A549 (cell line): ENCODE results near the gene MT1F. TPM values are rescaled to one million over a fixed set of nuclear protein-coding genes. Genes with fewer than 3 reads are reported as not detected.

Source experiments
- ATAC-seq, 2 experiments: fragments of 200-7000 bp in 1 of 2; fragments of >200 bp in 1 of 2; cut with Nextera tagmentation in 1 of 2; cut with Tn5 transposase in 1 of 2; 3 replicates each; pipeline versions ENCODE4 v1.8.0 to v1.9.1; 2018 to 2020; ENCODE audit warnings: mild to moderate bottlenecking in 1 of 2, moderate library complexity in 1 of 2
- CTCF ChIA-PET: fragments of 300-600 bp; sonication (Branson Sonifier 250); formaldehyde crosslinking; extraction: SDS; loops from one replicate; lab custom pipeline; 2021; ENCODE audit warnings: antibody characterized with exemption, inconsistent platforms; lab: Yijun Ruan, JAX
- POLR2A ChIA-PET: fragments of 350-600 bp; formaldehyde crosslinking; extraction: SDS; loops from one replicate; lab custom pipeline; 2021; ENCODE audit warnings: antibody characterized with exemption, inconsistent platforms; lab: Yijun Ruan, JAX
- DNase-seq, 2 experiments: peaks; one replicate each; pipeline versions ENCODE4 v3.0.0 to v3.0.0-alpha.2; 2011 to 2016; ENCODE audit warnings: low read depth in 1 of 2, low spot score in 1 of 2
- FAIRE-seq: peaks from 2 replicates; lab custom pipeline; 2011; peaks lifted over from hg19 to GRCh38; lab: Jason Lieb, UNC
- H3K27ac ChIP-seq, 2 experiments: fragments of >200 bp; sonication (Bioruptor Twin); formaldehyde crosslinking; 3 replicates each; pipeline ENCODE4 v1.5.1; 2016 to 2017
- H3K4me1 ChIP-seq: fragments of >200 bp; sonication (Bioruptor Twin); formaldehyde crosslinking; 3 replicates; pipeline ENCODE4 v1.6.1; 2016
- H3K4me2 ChIP-seq: fragments of >200 bp; sonication (Bioruptor Twin); formaldehyde crosslinking; 3 replicates; pipeline ENCODE4 v1.6.1; 2016
- H3K4me3 ChIP-seq: fragments of >200 bp; sonication (Bioruptor Twin); formaldehyde crosslinking; 3 replicates; pipeline ENCODE4 v1.5.1; 2016
- H3K9me3 ChIP-seq: fragments of >200 bp; sonication (Bioruptor Twin); formaldehyde crosslinking; 3 replicates; pipeline ENCODE4 v1.6.1; 2016
- ATOH8 ChIP-seq: fragments of 250-450 bp; sonication (Bioruptor Pico); IDR thresholded peaks from 2 replicates; pipeline ENCODE4 v1.5.0; 2020; ENCODE audit warnings: low read depth, mild to moderate bottlenecking, moderate library complexity
- BHLHE40 ChIP-seq: IDR thresholded peaks from 2 replicates; pipeline ENCODE4 v1.6.1; 2012; ENCODE audit warnings: low read depth, low read length, inconsistent platforms
- CBX8 ChIP-seq: fragments of 200-600 bp; sonication (generic); IDR thresholded peaks from 2 replicates; pipeline ENCODE4 v1.6.1; 2016
- CEBPB ChIP-seq, 2 experiments: fragments of >200 bp in 1 of 2; sonication (Bioruptor Twin) in 1 of 2; formaldehyde crosslinking in 1 of 2; IDR thresholded peaks; 2 replicates each; pipeline ENCODE4 v1.6.1; 2012 to 2016
- CHD2 ChIP-seq: fragments of 150-350 bp; IDR thresholded peaks from 2 replicates; pipeline ENCODE4 v1.6.1; 2014; ENCODE audit warnings: low read length; ENCODE audit not compliant: partially characterized antibody
- CTCF ChIP-seq: fragments of >200 bp; sonication (Bioruptor Twin); formaldehyde crosslinking; IDR thresholded peaks from 3 replicates; pipeline ENCODE4 v1.5.1; 2016
- E2F6 ChIP-seq: IDR thresholded peaks from 2 replicates; pipeline ENCODE4 v1.6.1; 2012; ENCODE audit warnings: low read depth, borderline replicate concordance
- EHF ChIP-seq: fragments of 250-450 bp; sonication (Bioruptor Pico); IDR thresholded peaks from 2 replicates; pipeline ENCODE4 v1.5.0; 2020; ENCODE audit warnings: mild to moderate bottlenecking
- EHMT2 ChIP-seq: fragments of 200-600 bp; sonication (generic); IDR thresholded peaks from 2 replicates; pipeline ENCODE4 v1.6.1; 2016; ENCODE audit warnings: antibody characterized with exemption, low read depth, mild to moderate bottlenecking, moderate library complexity
- FOSB ChIP-seq: fragments of 250-450 bp; sonication (Bioruptor Pico); IDR thresholded peaks from 2 replicates; pipeline ENCODE4 v1.5.0; 2020; ENCODE audit warnings: mild to moderate bottlenecking, moderate library complexity
- FOXS1 ChIP-seq: fragments of 250-450 bp; sonication (Bioruptor Pico); IDR thresholded peaks from 2 replicates; pipeline ENCODE4 v1.5.0; 2020; ENCODE audit warnings: mild to moderate bottlenecking, moderate library complexity
- GATA3 ChIP-seq: IDR thresholded peaks from 2 replicates; pipeline ENCODE4 v1.6.1; 2012; ENCODE audit warnings: borderline replicate concordance
- HDAC2 ChIP-seq: fragments of 200-600 bp; sonication (generic); IDR thresholded peaks from 2 replicates; pipeline ENCODE4 v1.6.1; 2016
- HEYL ChIP-seq: fragments of 250-450 bp; sonication (Bioruptor Pico); IDR thresholded peaks from 2 replicates; pipeline ENCODE4 v1.8.0; 2021; ENCODE audit warnings: mild to moderate bottlenecking, moderate library complexity
- HMGXB4 ChIP-seq: fragments of 250-450 bp; sonication (Bioruptor Pico); IDR thresholded peaks from 2 replicates; pipeline ENCODE4 v1.5.0; 2021; ENCODE audit warnings: mild to moderate bottlenecking, moderate library complexity, borderline replicate concordance
- HOXB13 ChIP-seq: fragments of 250-450 bp; sonication (Bioruptor Pico); IDR thresholded peaks from 2 replicates; pipeline ENCODE4 v1.5.0; 2020; ENCODE audit warnings: low read depth, mild to moderate bottlenecking, moderate library complexity
- HOXB5 ChIP-seq: fragments of 250-450 bp; sonication (Bioruptor Pico); IDR thresholded peaks from 2 replicates; pipeline ENCODE4 v1.5.0; 2020; ENCODE audit warnings: mild to moderate bottlenecking, moderate library complexity
- JUN ChIP-seq, 2 experiments: fragments of >200 bp; sonication (Bioruptor Twin); formaldehyde crosslinking; IDR thresholded peaks; 2 replicates in 1 of 2; 3 replicates in 1 of 2; pipeline ENCODE4 v1.6.1; 2016 to 2017
- JUNB ChIP-seq: fragments of >200 bp; sonication (Bioruptor Twin); formaldehyde crosslinking; IDR thresholded peaks from 2 replicates; pipeline ENCODE4 v1.6.1; 2016
- KDM1A ChIP-seq: fragments of 200-600 bp; sonication (generic); IDR thresholded peaks from 2 replicates; pipeline ENCODE4 v1.6.1; 2016; ENCODE audit warnings: low read depth, mild to moderate bottlenecking
- MAFK ChIP-seq: fragments of 450-650 bp; IDR thresholded peaks from 2 replicates; pipeline ENCODE4 v1.6.1; 2014; ENCODE audit not compliant: partially characterized antibody
- MAX ChIP-seq: IDR thresholded peaks from 2 replicates; pipeline ENCODE4 v1.6.1; 2012
- MAZ ChIP-seq: fragments of 150-350 bp; IDR thresholded peaks from 2 replicates; pipeline ENCODE4 v1.6.1; 2014; ENCODE audit warnings: antibody characterized with exemption, low read depth, low read length, borderline replicate concordance
- MYC ChIP-seq: IDR thresholded peaks from 2 replicates; pipeline ENCODE4 v1.6.1; 2012; ENCODE audit warnings: mild to moderate bottlenecking, inconsistent platforms, low read length, improper control_type of control experiment, borderline replicate concordance
- NFE2L2 ChIP-seq: fragments of 150-350 bp; conservative IDR thresholded peaks from 2 replicates; pipeline ENCODE4 v1.6.1; 2014; ENCODE audit warnings: low read length
- NPAS2 ChIP-seq: fragments of 250-450 bp; sonication (Bioruptor Pico); IDR thresholded peaks from 2 replicates; pipeline ENCODE4 v1.8.0; 2022; ENCODE audit warnings: mild to moderate bottlenecking, moderate library complexity, borderline replicate concordance
- PBX3 ChIP-seq: IDR thresholded peaks from 2 replicates; pipeline ENCODE4 v1.6.1; 2012
- POLR2A ChIP-seq: IDR thresholded peaks from 2 replicates; pipeline ENCODE4 v1.6.1; 2012; ENCODE audit warnings: mild to moderate bottlenecking, low read length
- POLR2AphosphoS2 ChIP-seq: conservative IDR thresholded peaks from 2 replicates; pipeline ENCODE4 v1.6.1; 2012; ENCODE audit warnings: low read length, improper control_type of control experiment, inconsistent platforms
- RAD21 ChIP-seq, 2 experiments: fragments of >200 bp in 1 of 2; sonication (Bioruptor Twin) in 1 of 2; formaldehyde crosslinking in 1 of 2; IDR thresholded peaks in 1 of 2; conservative IDR thresholded peaks in 1 of 2; 2 replicates in 1 of 2; 3 replicates in 1 of 2; pipeline ENCODE4 v1.6.1; 2012 to 2018; ENCODE audit warnings: inconsistent platforms in 1 of 2
- RARB ChIP-seq: fragments of 250-450 bp; sonication (Bioruptor Pico); IDR thresholded peaks from 2 replicates; pipeline ENCODE4 v1.8.0; 2021; ENCODE audit warnings: mild to moderate bottlenecking, moderate library complexity
- RCOR1 ChIP-seq: fragments of 150-350 bp; IDR thresholded peaks from 2 replicates; pipeline ENCODE4 v1.6.1; 2014; ENCODE audit warnings: antibody characterized with exemption, low read length, low read depth
- RFX5 ChIP-seq: fragments of 450-650 bp; IDR thresholded peaks from 2 replicates; pipeline ENCODE4 v1.7.1; 2014; ENCODE audit warnings: antibody characterized with exemption, mild to moderate bottlenecking, moderate library complexity
- SMC3 ChIP-seq: fragments of >200 bp; sonication (Bioruptor Twin); formaldehyde crosslinking; IDR thresholded peaks from 3 replicates; pipeline ENCODE4 v1.6.1; 2018; ENCODE audit warnings: inconsistent platforms
- SREBF2 ChIP-seq: fragments of 450-650 bp; IDR thresholded peaks from 2 replicates; pipeline ENCODE4 v1.6.1; 2014; ENCODE audit warnings: mild to moderate bottlenecking, moderate library complexity
- USF2 ChIP-seq: fragments of 450-650 bp; IDR thresholded peaks from 2 replicates; pipeline ENCODE4 v1.6.1; 2014; ENCODE audit warnings: antibody characterized with exemption
- ZC3H11A ChIP-seq: fragments of 450-650 bp; IDR thresholded peaks from 2 replicates; pipeline ENCODE4 v1.6.1; 2014; ENCODE audit warnings: antibody characterized with exemption, mild to moderate bottlenecking
- WGBS: methylation state at CpG from one replicate; pipeline ENCODE4 v1.1.6; 2017; ENCODE audit errors: missing lambda C conversion rate; 5-methylcytosine and 5-hydroxymethylcytosine counted together
- polyA plus RNA-seq, 4 experiments: library from polyadenylated mRNA; depleted of rRNA in 3 of 4; stranded (reverse); fragments of >200 nt; fragmentation: RNase III in 1 of 4; extraction: RNeasy Plus Mini Kit Qiagen cat#74134 plus additional on column Dnase treatment in 1 of 4; gene quantifications; 2 replicates in 3 of 4; 3 replicates in 1 of 4; pipeline ENCODE4 v1.2.3, GENCODE V29; 2011 to 2017

The MT1F gene
- polyA plus RNA-seq, 2 of the 4 experiments (the other 2 are of a cell fraction), result 4.1 to 11.3 TPM

GRCh38 chr16:56691885-56692284, 34.1 kb downstream of the MT1F start:
- peak; percentile 89 to 90 for ATAC-seq
- H3K27ac ChIP-seq, result peak overlapping the region; percentile 65 to 81
- ChIA-PET POLR2A (interaction anchor here (0.6 to 2.8 kb wide), 5 partner anchors 9 to 86 kb away, joined by 3 to 18 read pairs (median 3); partner anchors contain the start of genes MT1X and MT2A), CTCF (interaction anchor here (1.0 to 5.6 kb wide), 4 partner anchors 9 to 88 kb away, joined by 3 to 28 read pairs (median 4); partner anchors contain the start of gene MT1B)
- peak overlapping the region; percentile 48 for H3K4me2 ChIP-seq
- H3K4me1 ChIP-seq, result peaks cover 28% of the 10 kb centered on the region
- H3K4me3 ChIP-seq, result no peak overlapping the region
- no peak for FAIRE-seq
- DNase-seq, result peak; percentile 77 to 90
- no peaks in the 10 kb centered on the region; the same call in 2 of the 3 replicates for H3K9me3 ChIP-seq
- WGBS, result 19% methylated on average over 4 of the region's 4 CpGs
- no peak for TF ChIP-seq HDAC2
- TF ChIP-seq CEBPB (IDR thresholded peaks at IDR 0.05), result no peak
- TF ChIP-seq HMGXB4 (CRISPR knock-in tag), result no peak
- peak; percentile 78 for TF ChIP-seq USF2
- TF ChIP-seq NPAS2, result no peak
- no peak for TF ChIP-seq FOXS1 (CRISPR knock-in tag)
- TF ChIP-seq RFX5, result no peak
- TF ChIP-seq GATA3, result no peak
- TF ChIP-seq JUNB, result no peak
- TF ChIP-seq ATOH8, result no peak
- no peak for TF ChIP-seq HEYL (CRISPR knock-in tag)
- TF ChIP-seq POLR2A, result no peak
- TF ChIP-seq ZC3H11A, result no peak
- TF ChIP-seq JUN (IDR thresholded peaks at IDR 0.05), result no peak
- no peak for TF ChIP-seq EHF (CRISPR knock-in tag)
- no peak for TF ChIP-seq EHMT2
- TF ChIP-seq RAD21 (conservative IDR thresholded peaks at IDR 0.05 in 1 of 2, IDR thresholded peaks at IDR 0.05 in 1 of 2), result no peak
- no peak for TF ChIP-seq RARB (CRISPR knock-in tag)
- no peak for TF ChIP-seq CBX8
- no peak for TF ChIP-seq POLR2AphosphoS2
- TF ChIP-seq MAX, result no peak
- no peak for TF ChIP-seq KDM1A
- TF ChIP-seq CTCF, result no peak
- no peak for TF ChIP-seq E2F6
- TF ChIP-seq BHLHE40, result no peak
- TF ChIP-seq CHD2, result no peak
- TF ChIP-seq HOXB5 (CRISPR knock-in tag), result peak; percentile 55; the same call in 1 of the 2 replicates
- no peak for TF ChIP-seq MYC
- peak; percentile 67 for TF ChIP-seq MAFK
- no peak for TF ChIP-seq SMC3
- TF ChIP-seq MAZ, result no peak
- no peak for TF ChIP-seq PBX3
- TF ChIP-seq NFE2L2, result 0 out of 2 replicates have a peak, but pooled peaks have one; percentile 13
- TF ChIP-seq SREBF2, result no peak
- no peak for TF ChIP-seq HOXB13 (CRISPR knock-in tag)
- TF ChIP-seq FOSB, result no peak
- TF ChIP-seq RCOR1, result no peak
